Activated T-helper 17 cell treated with anti-CD3 and anti-CD28 coated beads, Interleukin-2, amount 50 U/mL, for 72 hours (primary cell): ENCODE results near the gene SCEL. TPM values are rescaled to one million over a fixed set of nuclear protein-coding genes. Genes with fewer than 3 reads are reported as not detected.

Experiments used
- total RNA-seq, 2 donors: library from RNA; stranded (reverse); gene quantifications; one replicate each; pipeline ENCODE4 v1.2.3, GENCODE V29; 2022

The SCEL gene
- total RNA-seq, 2 donors from 2014 or later = not detected

Other genes with a start within 250 kb of the SCEL start
- gene MYCBP2, start 208.6 kb upstream of the SCEL start, total RNA-seq = 100 to 1,000 TPM in 1 of 2 donors, 10 to 100 TPM in 1; 69.1 to 101 TPM
- 10 to 100 TPM; 17.1 to 34.4 TPM for gene SLAIN1, start 162.0 kb downstream of the SCEL start, total RNA-seq